ENCODE measurements around the gene BTG1.

Gene BTG1

GRCh38 chr12:92145731-92146496, at the start of gene BTG1:
Gene BTG1, minus strand, starts transcription at chr12:92145846. Its CDS starts 311 bp downstream, at chr12:92145535.
- Histone ChIP-seq H3K4me2 (ENCODE audit: insufficient read depth, low read length) (peak within 1 kb of the TSS; percentile 82), H4K20me1 (ENCODE audit: insufficient read depth, low read length) (peaks cover 46% of the 10 kb centered on the region), H3K36me3 (ENCODE audit: insufficient read depth, low read length) (peaks cover 44% of the 10 kb centered on the region), H3K9me3 (ENCODE audit: insufficient read depth, low read length, severe bottlenecking) (no peaks in the 10 kb centered on the region), H3K4me3 (ENCODE audit: low read depth in 1 of 2, low read length in 2 of 2) (peak within 1 kb of the TSS; percentile 88 to 98), H3K9ac (ENCODE audit: low read depth, low read length) (peak within 1 kb of the TSS; percentile 98), H2AFZ (ENCODE audit: low read depth, low read length) (peak within 1 kb of the TSS; percentile 88), H3K27me3 (ENCODE audit: insufficient read depth, low read length, poor library complexity) (no peaks in the 10 kb centered on the region), H3K4me1 (ENCODE audit: insufficient read depth, low read length) (peaks cover 47% of the 10 kb centered on the region), H3K79me2 (ENCODE audit: insufficient read depth, low read length) (peaks cover 63% of the 10 kb centered on the region), H3K27ac (ENCODE audit: low read length) (peak within 1 kb of the TSS; percentile 100)
- TF ChIP-seq EZH2 (IDR thresholded peaks at IDR 0.05; ENCODE audit: borderline replicate concordance, low read depth, low read length, severe bottlenecking) (no peak), CTCF (IDR thresholded peaks at IDR 0.05; ENCODE audit: borderline replicate concordance, extremely low read depth, low read length, poor library complexity, severe bottlenecking) (no peak)
- DNase-seq (peak; percentile 100), ATAC-seq (ENCODE audit: insufficient read depth, low read depth) (peak; percentile 82)

- ATAC-seq (ENCODE audit: insufficient read depth, low read depth) (no peak), DNase-seq (no peak)
- H3K4me1 ChIP-seq (ENCODE audit: insufficient read depth, low read length), result peaks cover 4% of the 10 kb centered on the region
- H3K36me3 ChIP-seq (ENCODE audit: insufficient read depth, low read length), result no peaks in the 10 kb centered on the region
- no peak overlapping the region for H3K27ac ChIP-seq (ENCODE audit: low read length)
- H4K20me1 ChIP-seq (ENCODE audit: insufficient read depth, low read length), result no peaks in the 10 kb centered on the region
- no peak overlapping the region for H3K4me3 ChIP-seq (ENCODE audit: low read depth in 1 of 2, low read length in 2 of 2)
- no peaks in the 10 kb centered on the region for H3K9me3 ChIP-seq (ENCODE audit: insufficient read depth, low read length, severe bottlenecking)
- TF ChIP-seq EZH2 (IDR thresholded peaks at IDR 0.05; ENCODE audit: borderline replicate concordance, low read depth, low read length, severe bottlenecking) (no peak), CTCF (IDR thresholded peaks at IDR 0.05; ENCODE audit: borderline replicate concordance, extremely low read depth, low read length, poor library complexity, severe bottlenecking) (no peak)
- H3K4me2 ChIP-seq (ENCODE audit: insufficient read depth, low read length), result no peak overlapping the region
- H3K79me2 ChIP-seq (ENCODE audit: insufficient read depth, low read length), result no peaks in the 10 kb centered on the region
- H2AFZ ChIP-seq (ENCODE audit: low read depth, low read length), result no peak overlapping the region
- H3K27me3 ChIP-seq (ENCODE audit: insufficient read depth, low read length, poor library complexity), result no peaks in the 10 kb centered on the region
- no peak overlapping the region for H3K9ac ChIP-seq (ENCODE audit: low read depth, low read length)
Observed at GRCh38 chr12:92194561-92194960, 48.9 kb upstream of the BTG1 start.

- Histone ChIP-seq H3K4me1 (ENCODE audit: insufficient read depth, low read length) (peaks cover 4% of the 10 kb centered on the region), H3K27ac (ENCODE audit: low read length) (no peak overlapping the region)
Observed at GRCh38 chr12:92193846-92194245, 48.2 kb upstream of the BTG1 start.

More at GRCh38 chr12:92193846-92194245, 48.2 kb upstream of the BTG1 start:
- H3K36me3 ChIP-seq (ENCODE audit: insufficient read depth, low read length), result no peaks in the 10 kb centered on the region
- H3K9me3 ChIP-seq (ENCODE audit: insufficient read depth, low read length, severe bottlenecking), result no peaks in the 10 kb centered on the region
- H3K4me2 ChIP-seq (ENCODE audit: insufficient read depth, low read length), result no peak overlapping the region
- no peak overlapping the region for H2AFZ ChIP-seq (ENCODE audit: low read depth, low read length)
- no peak overlapping the region for H3K9ac ChIP-seq (ENCODE audit: low read depth, low read length)
- ATAC-seq (ENCODE audit: insufficient read depth, low read depth), result no peak
- H4K20me1 ChIP-seq (ENCODE audit: insufficient read depth, low read length), result no peaks in the 10 kb centered on the region
- no peaks in the 10 kb centered on the region for H3K79me2 ChIP-seq (ENCODE audit: insufficient read depth, low read length)
- no peak for DNase-seq
- H3K27me3 ChIP-seq (ENCODE audit: insufficient read depth, low read length, poor library complexity), result no peaks in the 10 kb centered on the region
- TF ChIP-seq EZH2 (IDR thresholded peaks at IDR 0.05; ENCODE audit: borderline replicate concordance, low read depth, low read length, severe bottlenecking), result no peak
- no peak for TF ChIP-seq CTCF (IDR thresholded peaks at IDR 0.05; ENCODE audit: borderline replicate concordance, extremely low read depth, low read length, poor library complexity, severe bottlenecking)
- no peak overlapping the region for H3K4me3 ChIP-seq (ENCODE audit: low read depth in 1 of 2, low read length in 2 of 2)

Measured in DND-41 (cell line).